ENCODE measurements around the gene ERO1B.

ERO1B gene

GRCh38 chr1:236176337-236177336, 105.1 kb downstream of the ERO1B start:
- DNase-seq = no peak

GRCh38 chr1:236175642-236176336, 106.0 kb downstream of the ERO1B start:
- DNase-seq = no peak

- no peak for DNase-seq
Measured at GRCh38 chr1:236173174-236173767, 108.5 kb downstream of the ERO1B start.

- DNase-seq = no peak
Measured at GRCh38 chr1:236172041-236172579, 109.6 kb downstream of the ERO1B start.

- DNase-seq = no peak
Measured at GRCh38 chr1:236168716-236169429, 112.9 kb downstream of the ERO1B start.

GRCh38 chr1:236167578-236167977, 114.2 kb downstream of the ERO1B start:
- no peak for DNase-seq

GRCh38 chr1:236167154-236167553, 114.6 kb downstream of the ERO1B start:
- DNase-seq = no peak

GRCh38 chr1:236166041-236166440, 115.7 kb downstream of the ERO1B start:
- DNase-seq = no peak
